ENCODE measurements around the gene RBP3.

Gene RBP3

DNA sequence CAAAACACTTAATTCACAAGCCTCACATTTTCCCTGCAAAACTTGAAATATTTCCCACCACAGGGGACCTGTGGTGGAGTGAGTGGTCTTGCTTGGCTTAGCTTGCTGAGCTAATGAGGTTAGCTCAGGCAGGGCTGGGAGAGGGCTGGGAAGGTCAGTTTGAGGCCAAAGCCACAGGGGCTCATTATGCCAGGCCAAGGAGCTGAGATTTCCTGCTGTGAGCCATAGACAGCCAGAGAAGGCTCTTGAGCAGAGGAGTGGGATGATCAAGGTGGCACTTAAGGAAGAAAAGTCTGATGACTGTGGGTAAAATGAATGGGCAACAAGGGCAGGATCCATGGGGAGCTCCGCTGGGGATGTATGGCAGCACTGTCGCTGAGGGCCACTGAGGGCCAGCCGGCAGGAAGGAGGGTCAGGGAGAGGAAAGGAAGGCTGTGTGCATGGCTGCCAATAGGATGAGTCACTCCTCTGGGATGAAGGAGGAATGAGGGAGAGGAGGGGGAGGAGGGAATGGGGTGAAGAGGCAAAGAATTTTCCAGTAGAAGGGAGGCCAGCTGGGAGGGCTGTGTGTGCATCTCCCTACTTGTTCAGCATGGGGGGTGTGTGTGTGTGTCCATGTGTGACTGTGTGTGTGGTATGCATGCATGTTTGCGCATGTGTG lies 54.6 kb downstream of the RBP3 start:
- peak; percentile 97 for DNase-seq

DNA sequence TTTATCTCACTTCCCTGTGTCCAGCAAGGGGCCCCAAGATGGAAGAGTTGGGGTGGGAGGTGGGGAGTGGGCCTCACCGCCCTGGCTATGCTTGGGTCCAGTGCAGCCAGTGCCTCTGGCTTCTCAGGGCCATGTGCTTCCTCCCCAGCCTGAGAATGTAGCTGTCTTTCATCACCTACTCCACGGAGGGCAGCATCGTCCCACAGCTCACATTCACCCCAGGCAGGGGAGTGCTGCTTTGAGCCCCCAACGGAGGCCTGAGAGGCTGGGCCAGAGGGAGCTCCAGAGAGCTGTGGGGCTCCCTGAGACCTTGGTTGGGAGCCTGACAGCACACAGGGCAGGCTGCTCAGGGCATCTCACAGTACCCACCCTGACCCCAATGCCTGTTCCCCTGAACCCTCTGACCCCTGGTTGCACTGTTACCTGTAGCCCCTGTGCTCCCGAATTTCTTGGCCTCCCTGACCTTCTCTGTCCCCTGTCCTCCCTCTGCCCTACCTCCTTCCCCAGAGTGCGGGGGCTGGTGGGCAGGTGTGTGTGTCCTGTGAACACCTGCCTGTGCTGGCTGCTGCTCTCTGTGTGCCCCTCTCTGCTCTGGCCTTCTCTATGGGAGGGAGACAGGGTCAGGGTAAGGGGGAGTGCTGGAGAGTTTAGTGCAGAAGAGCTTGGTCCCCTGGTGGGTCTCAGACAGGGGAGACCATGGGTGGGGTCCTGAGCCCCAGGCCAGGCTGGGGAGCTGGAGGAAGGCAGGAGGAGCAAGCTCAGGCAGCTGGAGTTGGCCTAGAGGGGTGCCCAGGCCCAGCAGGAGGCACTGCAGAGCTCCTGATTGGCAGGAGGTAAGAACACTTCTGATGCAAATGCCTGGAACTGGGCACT lies 55.5 kb downstream of the RBP3 start:
- peak; percentile 16 for DNase-seq

DNA sequence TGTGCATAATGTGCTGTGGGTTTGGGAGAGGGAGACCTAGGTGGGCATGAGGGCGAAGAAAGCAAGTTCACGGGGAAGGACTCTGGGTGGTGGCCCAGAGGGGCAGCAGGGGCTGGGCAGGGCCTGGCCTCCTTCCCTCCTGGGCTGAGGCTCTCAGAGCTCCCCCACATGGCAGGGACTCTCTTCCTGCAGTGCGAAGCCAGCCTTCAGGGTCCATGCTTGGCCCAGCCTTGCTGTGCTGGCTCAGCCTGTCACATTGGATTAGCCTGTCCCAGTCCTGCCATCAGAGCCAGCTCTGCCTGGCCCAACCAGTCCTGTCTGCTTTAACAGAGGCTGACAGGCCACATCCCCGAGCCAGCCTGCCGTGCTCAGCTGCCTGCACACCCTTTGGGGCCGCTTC lies 56.3 kb downstream of the RBP3 start:
- no peak for DNase-seq

DNA sequence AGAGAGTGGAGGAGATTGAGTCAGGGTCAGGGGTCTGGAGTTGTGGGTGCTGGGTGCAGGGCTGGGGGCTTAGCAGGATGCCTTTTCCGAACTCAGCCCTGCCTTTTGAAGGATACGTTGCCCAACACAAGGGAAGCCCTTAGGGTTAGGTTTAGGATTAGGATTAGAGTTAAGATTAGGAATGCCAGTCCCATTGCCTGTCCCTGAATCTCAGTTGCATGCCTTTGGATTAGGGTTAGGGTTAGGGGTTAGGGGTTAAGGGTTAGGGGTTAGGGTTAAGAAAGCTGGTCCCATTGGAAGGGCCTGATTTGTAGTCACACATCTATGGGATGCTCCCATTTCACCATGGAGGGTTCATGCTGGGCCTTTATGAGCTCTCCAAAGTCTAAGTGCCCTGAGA lies 56.8 kb downstream of the RBP3 start:
- DNase-seq = no peak

DNA sequence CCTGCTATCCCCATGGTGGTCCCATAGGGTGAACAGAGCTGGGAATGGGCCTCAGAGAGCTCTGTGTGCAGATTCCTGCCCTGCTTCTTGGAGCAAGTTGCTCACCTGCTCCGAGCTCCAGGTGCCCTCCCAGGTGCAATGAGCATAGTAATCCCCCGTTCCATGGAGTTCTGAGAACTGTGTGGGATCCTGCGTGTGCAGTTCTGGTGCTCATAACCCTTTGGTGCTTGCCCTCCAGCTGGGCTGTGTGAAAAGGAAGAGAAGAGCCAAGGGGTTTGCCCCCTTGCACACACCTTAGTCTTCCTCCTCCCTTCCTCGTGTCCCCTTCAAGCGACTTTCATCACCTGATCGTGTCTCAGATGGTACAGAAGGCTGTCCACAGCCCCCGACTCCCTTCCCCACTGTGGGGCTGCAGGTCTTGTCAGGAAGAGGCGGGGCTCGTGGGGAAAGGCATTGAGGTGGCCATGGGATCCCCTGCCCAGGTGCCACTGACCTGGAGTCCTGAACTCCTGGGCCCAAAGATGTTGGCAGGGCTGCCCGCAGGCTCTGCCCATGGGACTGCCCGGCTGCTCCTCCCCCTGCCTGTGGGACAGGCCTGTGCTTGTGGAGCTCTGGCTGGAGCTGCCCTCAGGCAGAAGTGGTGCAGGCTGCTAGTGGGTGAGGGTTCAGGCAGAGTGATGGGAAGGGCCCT lies 57.8 kb downstream of the RBP3 start:
- no peak for DNase-seq

DNA sequence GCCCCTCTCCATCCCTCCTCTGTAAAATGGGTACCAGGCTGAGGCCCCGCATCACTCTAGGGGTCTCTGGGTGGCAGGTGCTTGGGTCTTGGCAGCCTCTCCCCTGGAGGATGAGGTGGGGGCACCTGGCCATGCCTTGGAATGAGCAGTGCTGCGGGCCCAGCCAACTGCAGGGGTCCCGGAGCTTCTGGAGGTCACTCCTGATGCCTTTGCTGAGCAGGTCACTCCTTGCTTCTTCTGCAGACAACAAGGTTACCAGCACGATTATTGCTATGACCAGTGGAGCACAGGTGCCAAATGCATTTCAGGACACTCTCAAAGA lies 58.3 kb downstream of the RBP3 start:
- no peak for DNase-seq

DNA sequence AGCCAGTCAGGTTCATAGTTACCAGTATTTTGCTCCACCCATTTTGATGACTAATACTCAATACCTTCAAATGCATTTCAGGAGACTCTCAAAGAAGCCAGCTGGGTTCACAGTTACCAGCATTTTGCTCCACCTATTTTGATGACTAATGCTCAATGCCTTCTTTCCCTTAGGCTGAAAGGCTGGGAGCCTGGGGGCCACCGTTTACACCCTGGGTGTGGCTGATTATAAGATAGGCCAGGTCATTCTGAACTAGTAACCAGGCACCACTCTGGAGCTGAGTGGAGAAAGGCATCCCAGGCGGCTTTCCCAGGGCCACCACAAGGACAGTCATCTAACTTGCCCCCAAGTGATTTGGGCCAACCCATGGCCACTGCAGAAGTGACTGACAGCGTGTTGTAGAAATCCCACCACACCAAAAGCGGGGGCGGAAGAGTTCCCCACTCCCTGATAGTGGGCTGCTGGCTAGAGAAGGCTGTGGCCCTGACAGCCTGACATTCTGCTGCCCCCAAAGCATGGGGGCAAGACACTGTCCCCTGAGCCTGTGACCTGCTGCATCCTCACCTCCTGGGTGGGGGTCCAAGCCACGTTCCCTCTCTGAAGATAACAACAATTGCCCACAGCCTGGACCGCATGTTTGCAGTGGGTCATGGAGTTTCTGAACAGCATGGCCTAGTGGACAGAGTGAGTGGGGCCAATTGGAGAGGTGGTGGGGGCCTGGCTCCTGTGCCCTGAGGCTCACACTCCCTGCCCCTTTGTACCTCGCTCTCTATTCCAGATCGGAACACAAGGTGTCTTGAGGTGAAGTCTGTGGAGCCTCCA lies 58.9 kb downstream of the RBP3 start:
- peak; percentile 88 for DNase-seq
